GM21526 (cell line): ENCODE results near the gene MACC1.
A peak's percentile ranks its signal among the peaks of the same experiment; 100 is the strongest.

Experiments
- ATAC-seq: cut with Tn5 transposase; IDR thresholded peaks from one replicate; pipeline ENCODE4 v1.9.1; 2021; ENCODE audit warnings: moderate library complexity; ENCODE audit not compliant: unreplicated experiment, low FRiP score

Gene MACC1

DNA sequence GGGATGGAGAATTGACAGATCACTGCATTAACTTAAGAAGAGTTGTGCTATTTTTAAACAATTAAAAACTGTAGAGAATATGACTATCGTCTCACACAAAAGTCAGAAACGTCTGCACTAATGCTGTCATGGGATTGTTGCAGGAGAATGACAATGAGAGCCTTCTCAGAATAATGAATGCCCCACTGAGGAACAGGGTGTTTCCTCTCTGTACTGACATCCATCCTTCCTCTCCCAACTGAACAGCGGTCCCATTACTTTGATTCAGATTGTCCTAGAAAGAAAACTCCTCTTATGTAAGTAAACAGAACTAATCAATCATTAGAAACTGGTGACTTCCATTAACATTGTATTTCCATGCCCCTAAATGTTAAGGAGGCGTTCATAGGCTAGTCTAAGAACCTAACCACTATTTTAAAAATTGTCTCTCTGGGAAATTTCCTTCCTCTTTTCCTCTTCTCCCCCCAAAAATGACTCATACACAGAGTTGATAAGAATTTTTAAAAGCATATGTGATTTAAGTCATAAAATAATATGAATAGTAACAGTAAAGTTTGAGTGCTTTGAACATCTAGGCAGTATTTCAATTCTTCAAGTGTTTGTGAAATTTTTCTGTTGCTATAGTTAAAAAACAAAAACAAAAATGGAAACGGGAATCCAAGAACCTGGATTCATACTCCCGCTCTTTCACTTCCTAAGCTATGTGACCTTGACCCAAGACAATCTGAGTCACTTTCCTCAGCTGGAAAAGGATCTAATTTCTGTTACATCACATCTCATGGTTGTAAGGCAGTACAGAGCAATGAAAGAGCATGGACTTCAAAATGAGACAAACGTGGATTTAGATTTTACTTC, 12.7 kb upstream of the MACC1 start:
- no peak for ATAC-seq

DNA sequence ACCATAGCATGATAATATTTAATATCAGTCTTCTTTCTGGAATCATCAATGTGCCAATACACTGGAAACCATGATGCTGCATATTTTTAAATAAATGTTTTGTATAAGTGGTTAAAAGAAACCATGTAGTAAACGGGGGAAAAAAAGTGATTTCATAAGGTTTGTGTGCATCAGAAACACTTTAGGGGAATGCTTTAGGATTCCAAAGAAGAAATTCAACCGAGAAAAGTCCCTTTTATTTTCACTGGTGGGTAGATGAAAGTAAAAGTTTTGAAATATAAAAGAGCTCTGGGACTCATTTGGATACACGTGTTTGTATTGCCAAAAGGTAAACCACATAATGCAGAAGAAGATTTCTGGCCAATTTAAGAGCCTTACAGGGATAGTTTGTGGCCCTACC, 11.9 kb upstream of the MACC1 start:
- ATAC-seq: no peak

GRCh38 chr7:20228654-20229053, 11.5 kb upstream of the MACC1 start:
- no peak for ATAC-seq

- no peak for ATAC-seq
Measured at GRCh38 chr7:20227291-20227795, 10.2 kb upstream of the MACC1 start.

- ATAC-seq: no peak
Measured at GRCh38 chr7:20226860-20227259, 9.7 kb upstream of the MACC1 start.

DNA sequence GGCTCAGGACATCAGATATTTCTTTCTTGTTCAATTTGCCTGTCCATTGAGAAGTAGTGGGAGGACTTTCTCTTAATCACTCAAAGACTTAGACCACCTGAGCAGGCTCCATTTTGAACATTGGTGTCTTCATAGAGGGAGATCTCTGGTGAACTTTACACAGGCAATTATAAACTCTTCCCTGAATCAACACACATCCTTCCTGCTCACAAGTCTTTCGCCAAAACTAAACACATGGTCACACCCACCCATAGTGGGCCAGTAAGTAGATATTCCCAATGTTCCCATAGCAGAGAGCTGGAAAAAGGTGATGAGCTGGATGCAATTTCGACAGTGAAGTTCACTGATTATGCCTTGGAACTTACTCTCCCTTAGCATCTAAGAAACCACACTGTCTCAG, 8.2 kb upstream of the MACC1 start:
- no peak for ATAC-seq

- ATAC-seq: no peak
Measured at GRCh38 chr7:20224025-20224424, 6.8 kb upstream of the MACC1 start.

GRCh38 chr7:20223356-20223755, 6.2 kb upstream of the MACC1 start:
- no peak for ATAC-seq

DNA sequence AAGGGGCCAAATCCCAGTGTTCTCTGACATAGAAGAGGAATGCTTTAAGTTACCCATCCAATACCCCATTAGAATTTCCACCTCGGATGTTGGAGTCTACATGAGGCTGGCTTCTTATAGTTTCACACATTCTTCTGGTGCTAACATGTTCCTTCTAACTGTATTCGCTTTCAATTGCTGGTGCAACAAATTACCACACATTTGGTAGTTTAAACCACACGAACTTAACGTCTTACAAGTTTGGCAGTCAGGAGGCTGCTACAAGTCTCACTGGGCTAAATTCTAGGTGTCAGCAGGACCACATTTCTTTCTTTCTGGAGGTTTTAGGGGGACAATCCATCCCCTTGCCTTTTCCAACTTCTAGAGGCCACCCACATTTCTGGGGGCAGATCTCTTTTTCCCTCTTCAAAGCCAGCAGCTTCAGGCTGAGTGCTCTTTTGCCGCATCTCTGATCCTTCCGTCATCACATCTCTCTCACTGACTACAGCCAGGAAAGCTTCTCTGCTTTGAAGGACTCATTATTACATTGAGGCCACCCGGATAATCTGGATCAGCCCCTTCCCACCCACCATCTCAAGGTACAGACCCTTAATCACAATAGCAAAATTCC, 5.1 kb upstream of the MACC1 start:
- ATAC-seq: no peak

DNA sequence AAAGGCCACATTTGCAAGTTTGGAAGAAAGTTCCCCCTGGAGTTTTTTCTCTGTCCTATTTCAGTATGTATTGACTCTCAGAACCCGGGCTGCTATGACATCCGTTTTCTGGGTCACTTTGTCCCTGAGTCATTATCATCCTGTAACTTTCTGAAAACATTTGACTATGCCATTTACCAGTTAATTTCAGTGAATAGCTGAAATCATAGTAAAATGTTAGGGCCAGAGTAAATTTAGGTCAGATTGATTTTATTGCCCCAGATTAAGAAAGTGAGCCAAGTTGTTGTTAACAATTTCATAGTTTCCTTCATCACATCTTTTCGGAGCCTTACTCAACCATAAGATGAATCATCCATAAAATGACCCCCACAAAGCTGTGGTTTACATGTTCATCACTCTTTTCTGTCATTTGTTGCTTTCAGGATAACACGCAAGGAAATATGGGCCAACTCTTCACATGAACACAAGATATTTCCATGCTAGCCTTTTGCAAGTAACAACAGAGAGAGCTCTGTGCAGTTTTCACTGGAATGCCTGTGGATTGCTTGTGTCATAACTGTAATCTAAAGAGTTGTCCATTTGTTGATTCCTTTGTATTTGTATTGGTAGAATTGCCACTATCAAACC, 3.9 kb upstream of the MACC1 start:
- ATAC-seq: no peak

GRCh38 chr7:20220293-20220761, 3.1 kb upstream of the MACC1 start:
- ATAC-seq: no peak

GRCh38 chr7:20219446-20220292, 2.5 kb upstream of the MACC1 start:
- ATAC-seq: peak; percentile 85

DNA sequence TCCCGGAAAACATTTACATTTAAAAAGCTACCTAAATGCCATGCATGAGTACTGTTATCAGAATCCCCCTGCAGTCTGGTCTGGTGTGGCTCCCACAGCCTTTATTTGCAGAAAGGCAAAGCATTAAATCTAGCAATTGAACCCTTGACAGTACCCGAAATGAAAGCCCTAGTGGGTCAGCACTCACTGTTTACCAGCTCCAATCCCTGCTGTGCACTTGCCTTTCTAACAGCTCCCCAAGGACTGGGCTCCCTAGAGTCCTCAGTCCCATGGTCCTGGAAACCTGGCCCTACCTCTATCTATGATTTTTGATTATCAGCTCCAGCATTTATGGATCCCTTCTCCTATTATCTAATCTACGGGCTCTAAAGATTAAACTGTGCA, 1.9 kb upstream of the MACC1 start:
- ATAC-seq: no peak

DNA sequence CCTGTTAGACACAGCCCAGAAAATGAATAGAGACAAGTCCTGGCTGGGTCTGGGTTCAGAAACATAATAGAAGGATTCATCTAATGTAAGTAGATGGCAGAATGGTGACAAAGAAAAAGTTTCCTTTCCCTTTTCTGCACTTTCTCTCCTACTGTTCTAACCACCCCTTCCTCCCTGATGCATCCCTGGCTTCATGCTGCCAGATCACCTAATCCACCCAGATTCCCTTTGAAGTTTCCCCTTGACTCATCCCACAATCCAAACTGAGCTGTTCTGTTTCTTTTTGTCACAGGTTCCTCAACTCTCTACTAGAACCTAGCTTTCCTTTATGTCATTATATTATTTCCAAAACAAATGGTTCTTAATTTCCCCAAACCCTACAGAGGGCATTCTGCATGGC, 1.1 kb upstream of the MACC1 start:
- no peak for ATAC-seq

GRCh38 chr7:20216406-20217036, 663 bp downstream of the MACC1 start:
- ATAC-seq: no peak

DNA sequence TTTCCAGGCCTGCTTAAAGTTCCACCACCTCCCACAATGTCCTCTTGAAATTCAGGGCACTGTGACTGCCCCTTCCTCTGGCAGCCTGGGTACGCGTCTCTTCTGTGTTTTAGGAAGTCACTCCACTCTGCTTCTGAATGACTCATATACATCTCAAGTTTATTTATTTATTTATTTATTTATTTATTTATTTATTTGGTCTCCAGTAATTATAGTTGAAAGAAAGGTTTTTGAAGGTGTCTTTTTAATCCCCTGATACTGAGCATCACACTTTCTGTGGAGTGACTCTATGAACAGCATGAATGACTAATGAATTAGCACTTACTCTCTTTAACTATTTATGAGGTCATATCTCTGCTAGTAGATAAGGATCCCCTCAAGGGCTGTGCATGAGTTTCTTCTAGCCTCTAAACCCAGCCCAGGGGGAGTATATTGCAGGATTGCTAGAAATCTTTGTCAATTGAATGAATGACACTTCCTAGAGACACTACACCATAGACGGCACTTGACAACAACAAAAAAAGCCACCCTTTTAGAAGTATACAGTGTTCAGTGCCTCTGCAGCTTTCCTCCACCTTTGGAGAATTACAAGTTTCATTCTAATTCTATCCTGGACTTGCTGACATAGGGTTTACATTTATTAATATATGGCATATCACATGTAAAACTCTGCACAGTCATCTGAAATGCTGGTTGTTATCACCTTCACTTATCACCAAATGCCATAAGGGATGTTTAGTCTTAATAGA, 2.1 kb downstream of the MACC1 start:
- ATAC-seq: no peak

DNA sequence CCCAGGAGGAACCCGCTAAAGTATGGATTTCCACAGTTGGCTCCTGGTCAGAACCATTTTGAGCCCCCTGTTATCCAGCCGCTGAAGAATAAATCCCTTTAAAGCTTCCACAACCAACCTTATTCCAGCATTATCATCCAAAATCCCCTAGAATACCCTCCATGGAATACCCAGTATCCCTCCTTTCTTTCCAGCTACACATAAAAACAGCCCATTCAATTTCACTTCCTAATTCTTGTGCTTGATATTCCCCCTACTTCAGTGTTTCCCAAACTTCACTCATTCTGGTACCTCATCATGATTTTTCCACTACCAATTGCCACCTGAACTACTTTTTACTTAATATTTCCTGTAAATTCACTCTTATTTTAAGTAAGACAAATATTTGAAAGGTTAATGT, 3.1 kb downstream of the MACC1 start:
- ATAC-seq: no peak

- no peak for ATAC-seq
Measured at GRCh38 chr7:20213378-20213777, 3.8 kb downstream of the MACC1 start.

DNA sequence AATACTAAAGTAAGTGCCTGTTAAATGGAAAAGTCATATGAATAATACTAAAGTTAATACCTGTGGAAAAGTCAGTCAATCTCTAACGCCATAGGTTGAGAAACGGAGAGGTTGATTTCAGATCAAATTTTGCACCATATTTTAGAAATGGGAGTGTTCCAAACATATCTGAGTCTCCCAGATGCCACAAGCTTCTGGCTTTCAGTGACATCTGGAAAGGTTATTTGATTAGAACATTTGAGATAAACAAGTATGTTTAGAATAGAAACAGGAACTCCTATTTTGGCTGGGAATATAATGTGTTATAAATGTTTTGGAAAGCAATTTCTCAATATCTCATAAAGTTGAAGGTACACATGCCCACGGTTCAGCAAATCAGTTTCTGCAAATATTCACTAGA, 5.8 kb downstream of the MACC1 start:
- no peak for ATAC-seq
